Naive thymus-derived CD8-positive, alpha-beta T cell (primary cell): Measurements from ENCODE around the gene HSPB2. TPM values are rescaled to one million over a fixed set of nuclear protein-coding genes. Genes with fewer than 3 reads are reported as not detected.
"Not testable (repeated sequence)": the region's sequence is repeated elsewhere in the genome, so short reads cannot be mapped to it uniquely, and the experiment has no call there.

Experiments used
- ATAC-seq, 2 donors: fragments of 150-1000 bp; cut with Tn5 transposase in 1 of 2; sonication (Bioruptor Pico), chemical (Tn5 transposase) in 1 of 2; 1 replicate in 1 of 2; 2 replicates in 1 of 2; pipeline ENCODE4 v1.10.0; 2021; ENCODE audit warnings: mild to moderate bottlenecking in 2 of 2, moderate library complexity in 2 of 2
- POLR2A ChIA-PET: fragments of 350-600 bp; sonication (Branson Sonifier 250); formaldehyde crosslinking; loops from one replicate; lab custom pipeline; 2021; ENCODE audit warnings: antibody characterized with exemption; lab: Charles Lee
- DNase-seq, 10 donors: peaks; one replicate each; pipeline versions ENCODE4 v3.0.0 to v3.0.0-alpha.2; 2020 to 2022
- H3K27ac Mint-ChIP-seq, 10 donors: one replicate each; pipeline ENCODE4 v1.8.0; 2020 to 2022; ENCODE audit warnings: mild to moderate bottlenecking in 10 of 10, mixed read lengths in 10 of 10, moderate library complexity in 4 of 10, inconsistent platforms in 1 of 10
- H3K27me3 Mint-ChIP-seq, 5 donors: one replicate each; pipeline ENCODE4 v1.8.0; 2021 to 2022; ENCODE audit warnings: mixed read lengths in 5 of 5
- H3K36me3 Mint-ChIP-seq, 3 donors: one replicate each; pipeline ENCODE4 v1.8.0; 2020 to 2022; ENCODE audit warnings: mixed read lengths in 3 of 3, mild to moderate bottlenecking in 2 of 3, inconsistent platforms in 1 of 3
- H3K4me1 Mint-ChIP-seq, 4 donors: one replicate each; pipeline ENCODE4 v1.8.0; 2021 to 2022; ENCODE audit warnings: mixed read lengths in 4 of 4
- H3K4me3 Mint-ChIP-seq, 10 donors: one replicate each; pipeline ENCODE4 v1.8.0; 2020 to 2022; ENCODE audit warnings: mild to moderate bottlenecking in 10 of 10, mixed read lengths in 10 of 10, moderate library complexity in 6 of 10, inconsistent platforms in 1 of 10
- H3K9me3 Mint-ChIP-seq, 9 donors: one replicate each; pipeline ENCODE4 v1.8.0; 2020 to 2022; ENCODE audit warnings: mixed read lengths in 9 of 9, mild to moderate bottlenecking in 3 of 9, inconsistent platforms in 1 of 9, moderate library complexity in 1 of 9
- polyA plus RNA-seq, 3 donors: library from polyadenylated mRNA; unstranded; fragments of 300-500 nt; fragmentation: Illumina TruSeq; gene quantifications; one replicate each; pipeline ENCODE4 v1.2.3, GENCODE V29; 2021
- total RNA-seq, 8 experiments: library from RNA in 2 of 8; stranded (reverse) in 2 of 8; gene quantifications; one replicate each; pipeline ENCODE4 v1.2.3 and lab custom pipeline; 2021 to 2026

HSPB2 gene
- total RNA-seq, result under 1 TPM in 1 of 2 experiments, not detected in 1; 0.27 TPM
- not detected for polyA plus RNA-seq
- total RNA-seq (lab: John Stamatoyannopoulos, UW), result 0 reads per million in 6 experiments

- no peak within 1 kb of the TSS for H3K27ac Mint-ChIP-seq
- POLR2A ChIA-PET, result interaction anchor here (0.9 kb wide), 1 partner anchor 14 kb away, joined by 3 read pairs; no protein-coding TSS in a partner anchor
- ATAC-seq (no peak), DNase-seq (no peak)
- peaks cover 28 to 69% (median 40%) of the 10 kb centered on the region in 5 donors for H3K27me3 Mint-ChIP-seq
- peaks cover 0 to 4% (median 0%) of the 10 kb centered on the region in 3 donors for H3K36me3 Mint-ChIP-seq
- peaks cover 0 to 3% (median under 1%) of the 10 kb centered on the region in 4 donors for H3K4me1 Mint-ChIP-seq
- H3K9me3 Mint-ChIP-seq, result no peaks in the 10 kb centered on the region
- H3K4me3 Mint-ChIP-seq, result peak within 1 kb of the TSS in 1 of 10 donors; percentile 3
These were observed at the start of gene HSPB2 for GRCh38 chr11:111912535-111912934. Gene HSPB2, plus strand, starts transcription at chr11:111912734. Its CDS starts 96 bp downstream, at chr11:111912830.

GRCh38 chr11:111870113-111870512 is 42.4 kb upstream of the HSPB2 start:
- POLR2A ChIA-PET, result interaction anchor here (0.7 to 2.5 kb wide), 3 partner anchors 11 to 283 kb away, joined by 5 to 19 read pairs (median 7); partner anchors contain the start of genes CFAP68, SDHD and TIMM8B
- Mint-ChIP-seq H3K27ac (peak overlapping the region in 2 of 10 donors; percentile 34 to 87), H3K36me3 (peaks cover 19 to 44% (median 22%) of the 10 kb centered on the region in 3 donors), H3K4me1 (peaks cover 12 to 36% (median 26%) of the 10 kb centered on the region in 4 donors), H3K9me3 (no peaks in the 10 kb centered on the region), H3K4me3 (peak overlapping the region in 7 of 10 donors; percentile 19 to 95 (median 43)), H3K27me3 (no peaks in the 10 kb centered on the region)
- DNase-seq (no peak), ATAC-seq (no peak)

GRCh38 chr11:111870522-111870885 is 42.0 kb upstream of the HSPB2 start:
- Mint-ChIP-seq H3K36me3 (peaks cover 19 to 44% (median 23%) of the 10 kb centered on the region in 3 donors), H3K27me3 (no peaks in the 10 kb centered on the region)
- no peak for DNase-seq

GRCh38 chr11:111870886-111871692 is 41.4 kb upstream of the HSPB2 start, which contains the start of gene ALG9:
Gene ALG9, minus strand, starts transcription at chr11:111871581. Its CDS starts 99 bp downstream, at chr11:111871482.
- peak; percentile 87 to 91 for ATAC-seq
- peaks cover 19 to 42% (median 23%) of the 10 kb centered on the region in 3 donors for H3K36me3 Mint-ChIP-seq
- H3K27ac Mint-ChIP-seq, result peak within 1 kb of the TSS; percentile 87 to 98 (median 95)
- peaks cover 12 to 36% (median 26%) of the 10 kb centered on the region in 4 donors for H3K4me1 Mint-ChIP-seq
- no peaks in the 10 kb centered on the region for H3K27me3 Mint-ChIP-seq
- peak; percentile 76 to 97 (median 88) for DNase-seq
- H3K4me3 Mint-ChIP-seq, result peak within 1 kb of the TSS; percentile 91 to 96 (median 93)
- H3K9me3 Mint-ChIP-seq, result no peaks in the 10 kb centered on the region
- POLR2A ChIA-PET, result interaction anchor here (0.6 to 2.5 kb wide), 8 partner anchors 10 to 284 kb away, joined by 3 to 23 read pairs (median 4); partner anchors contain the start of genes CFAP68, PPP2R1B, SDHD and TIMM8B

More at GRCh38 chr11:111870522-111870885, 42.0 kb upstream of the HSPB2 start:
- Mint-ChIP-seq H3K4me1 (peaks cover 12 to 36% (median 26%) of the 10 kb centered on the region in 4 donors), H3K9me3 (no peaks in the 10 kb centered on the region), H3K4me3 (peak overlapping the region; percentile 91 to 96 (median 93)), H3K27ac (peak overlapping the region; percentile 87 to 98 (median 95))
- no peak for ATAC-seq
- POLR2A ChIA-PET, result interaction anchor here (0.6 to 2.5 kb wide), 4 partner anchors 10 to 283 kb away, joined by 3 to 19 read pairs (median 6); partner anchors contain the start of genes CFAP68, SDHD and TIMM8B

- DNase-seq, result no peak
- ATAC-seq, result no peak
- Mint-ChIP-seq H3K36me3 (peaks cover 14 to 38% (median 17%) of the 10 kb centered on the region in 3 donors), H3K4me1 (peaks cover 10 to 31% (median 25%) of the 10 kb centered on the region in 4 donors), H3K4me3 (peak overlapping the region; percentile 91 to 96 (median 93)), H3K9me3 (no peaks in the 10 kb centered on the region), H3K27ac (peak overlapping the region; percentile 87 to 98 (median 95)), H3K27me3 (no peaks in the 10 kb centered on the region)
- POLR2A ChIA-PET, result interaction anchor here (0.6 to 2.5 kb wide), 6 partner anchors 9 to 215 kb away, joined by 3 to 23 read pairs (median 4); partner anchors contain the start of genes CFAP68, PPP2R1B, SDHD and TIMM8B
These were observed 40.8 kb upstream of the HSPB2 start for GRCh38 chr11:111871693-111872161.

- peak overlapping the region; percentile 84 to 100 (median 97) for H3K4me3 Mint-ChIP-seq
- H3K27ac Mint-ChIP-seq, result peak overlapping the region; percentile 96 to 100 (median 100)
- peak; percentile 2 to 20 for ATAC-seq
- peaks cover 11 to 28% (median 25%) of the 10 kb centered on the region in 4 donors for H3K4me1 Mint-ChIP-seq
- POLR2A ChIA-PET, result interaction anchor here (0.8 to 1.5 kb wide), 2 partner anchors 9 to 49 kb away, joined by 3 read pairs; no protein-coding TSS in a partner anchor
- H3K9me3 Mint-ChIP-seq, result peaks cover 0 to 8% (median 0%) of the 10 kb centered on the region in 9 donors
- peaks cover 0 to 31% (median 19%) of the 10 kb centered on the region in 3 donors for H3K36me3 Mint-ChIP-seq
- no peak for DNase-seq
- no peaks in the 10 kb centered on the region for H3K27me3 Mint-ChIP-seq
These were observed 34.1 kb upstream of the HSPB2 start for GRCh38 chr11:111878385-111878848.

GRCh38 chr11:111878849-111879636 is 33.5 kb upstream of the HSPB2 start, which contains the start of the genes CFAP68 and FDXACB1:
Gene CFAP68, plus strand, starts transcription at chr11:111879541. Its CDS starts 20 bp downstream, at chr11:111879561.
Gene FDXACB1, minus strand, starts transcription at chr11:111879165. Its CDS starts 33 bp downstream, at chr11:111879132.
- ATAC-seq, result peak; percentile 85 to 89
- H3K36me3 Mint-ChIP-seq, result peaks cover 0 to 35% (median 22%) of the 10 kb centered on the region in 3 donors
- no peaks in the 10 kb centered on the region for H3K27me3 Mint-ChIP-seq
- H3K9me3 Mint-ChIP-seq, result peaks cover 0 to 8% (median 0%) of the 10 kb centered on the region in 9 donors
- POLR2A ChIA-PET, result interaction anchor here (1.8 to 3.2 kb wide), 2 partner anchors 8 to 48 kb away, joined by 13 to 19 read pairs; partner anchors contain the start of gene ALG9
- H3K4me1 Mint-ChIP-seq, result peaks cover 9 to 28% (median 25%) of the 10 kb centered on the region in 4 donors
- peak within 1 kb of the TSS; percentile 96 to 100 (median 100) for H3K27ac Mint-ChIP-seq
- peak within 1 kb of the TSS; percentile 84 to 100 (median 97) for H3K4me3 Mint-ChIP-seq
- DNase-seq, result peak; percentile 87 to 100 (median 96)

GRCh38 chr11:111879637-111879960 is 32.9 kb upstream of the HSPB2 start:
- peak overlapping the region; percentile 96 to 100 (median 100) for H3K27ac Mint-ChIP-seq
- POLR2A ChIA-PET, result interaction anchor here (0.6 to 3.2 kb wide), 3 partner anchors 8 to 149 kb away, joined by 4 to 19 read pairs (median 13); partner anchors contain the start of gene ALG9
- H3K4me1 Mint-ChIP-seq, result peaks cover 9 to 28% (median 25%) of the 10 kb centered on the region in 4 donors
- ATAC-seq (peak in 1 of 2 donors; percentile 9), DNase-seq (no peak)
- H3K4me3 Mint-ChIP-seq, result peak overlapping the region; percentile 84 to 100 (median 97)
- peaks cover 0 to 8% (median 0%) of the 10 kb centered on the region in 9 donors for H3K9me3 Mint-ChIP-seq
- no peaks in the 10 kb centered on the region for H3K27me3 Mint-ChIP-seq
- peaks cover 0 to 34% (median 22%) of the 10 kb centered on the region in 3 donors for H3K36me3 Mint-ChIP-seq

- Mint-ChIP-seq H3K4me1 (peaks cover 9 to 23% (median 22%) of the 10 kb centered on the region in 4 donors), H3K4me3 (no peak overlapping the region), H3K9me3 (peaks cover 0 to 8% (median 0%) of the 10 kb centered on the region in 9 donors), H3K36me3 (peaks cover 0 to 23% (median 14%) of the 10 kb centered on the region in 3 donors), H3K27ac (peak overlapping the region in 1 of 10 donors; percentile 11), H3K27me3 (no peaks in the 10 kb centered on the region)
- POLR2A ChIA-PET, result interaction anchor here (3.2 kb wide), 1 partner anchor 11 kb away, joined by 19 read pairs; the partner anchor contains the start of gene ALG9
- no peak for DNase-seq
- ATAC-seq, result no peak
These were observed 30.3 kb upstream of the HSPB2 start for GRCh38 chr11:111882202-111882601.

GRCh38 chr11:111885053-111885452 is 27.5 kb upstream of the HSPB2 start:
- H3K4me1 Mint-ChIP-seq, H3K9me3 Mint-ChIP-seq, POLR2A ChIA-PET, DNase-seq, H3K4me3 Mint-ChIP-seq, H3K27ac Mint-ChIP-seq, ATAC-seq, H3K27me3 Mint-ChIP-seq: not testable (repeated sequence)
- H3K36me3 Mint-ChIP-seq, result peaks cover 0 to 23% (median 12%) of the 10 kb centered on the region in 3 donors

GRCh38 chr11:111886032-111886431 is 26.5 kb upstream of the HSPB2 start:
- ATAC-seq, result no peak
- no peak overlapping the region for H3K27ac Mint-ChIP-seq
- H3K36me3 Mint-ChIP-seq, result peaks cover 0 to 23% (median 12%) of the 10 kb centered on the region in 3 donors
- DNase-seq, result no peak
- no peak overlapping the region for H3K4me3 Mint-ChIP-seq
- peaks cover 0 to under 1% (median 0%) of the 10 kb centered on the region in 4 donors for H3K4me1 Mint-ChIP-seq
- H3K9me3 Mint-ChIP-seq, result no peaks in the 10 kb centered on the region
- POLR2A ChIA-PET, result no interaction called here
- no peaks in the 10 kb centered on the region for H3K27me3 Mint-ChIP-seq
